Fibroblast of upper back skin (primary cell): ENCODE results near the gene FSIP2.
"Not testable (repeated sequence)": the region's sequence is repeated elsewhere in the genome, so short reads cannot be mapped to it uniquely, and the experiment has no call there.

Experiments used
- DNase-seq: peaks from one replicate; pipeline ENCODE4 v3.0.0-alpha.2; 2013

The FSIP2 gene

DNA sequence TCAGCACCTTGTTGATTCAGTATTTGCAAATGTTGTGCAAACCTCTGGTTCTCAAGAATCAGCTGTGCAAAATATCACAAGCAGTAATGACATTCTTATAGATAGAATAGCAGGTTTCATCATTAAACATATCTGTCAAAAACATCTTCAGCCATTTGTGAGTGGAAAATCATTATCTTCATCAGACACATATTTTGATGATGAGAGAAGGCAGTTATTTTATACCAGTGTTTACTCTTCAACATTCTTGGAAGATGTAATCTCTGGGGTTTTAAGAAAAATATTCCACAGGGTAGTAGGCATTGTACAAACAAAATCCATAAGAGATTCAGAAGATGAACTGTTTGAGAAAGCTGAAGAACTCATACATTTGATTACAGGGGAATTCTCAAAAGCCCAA is 64.3 kb downstream of the FSIP2 start:
- DNase-seq, result no peak

GRCh38 chr2:185806783-185807182 is 68.2 kb downstream of the FSIP2 start:
- no peak for DNase-seq

- DNase-seq, result no peak
Measured at GRCh38 chr2:185807351-185807750, 68.7 kb downstream of the FSIP2 start.

GRCh38 chr2:185811580-185811979 is 73.0 kb downstream of the FSIP2 start:
- DNase-seq, result no peak

- no peak for DNase-seq
Measured at GRCh38 chr2:185813707-185814106, 75.1 kb downstream of the FSIP2 start.

DNA sequence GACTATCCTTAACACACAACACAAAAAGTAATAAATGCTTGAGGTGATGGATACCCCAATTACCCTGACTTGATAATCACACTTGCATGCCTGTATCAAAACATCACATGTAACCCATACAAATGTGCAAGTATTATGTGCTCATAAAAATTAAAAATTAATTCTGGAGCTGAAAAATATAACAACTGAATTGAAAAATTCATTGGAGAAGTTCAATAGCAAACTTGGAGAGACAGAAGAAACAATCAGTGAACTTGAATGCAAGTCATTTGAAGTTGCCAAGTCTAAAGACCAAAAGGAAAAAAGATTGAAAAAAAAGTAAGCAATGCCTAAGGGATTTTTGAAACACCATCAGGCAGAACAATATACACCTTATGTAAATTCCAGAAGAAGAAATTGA is 79.4 kb downstream of the FSIP2 start:
- DNase-seq, result no peak

GRCh38 chr2:185821467-185821866 is 82.9 kb downstream of the FSIP2 start:
- no peak for DNase-seq

- no peak for DNase-seq
Measured at GRCh38 chr2:185823773-185824172, 85.2 kb downstream of the FSIP2 start.

GRCh38 chr2:185825557-185825956 is 87.0 kb downstream of the FSIP2 start:
- DNase-seq, result no peak

GRCh38 chr2:185828326-185828725 is 89.7 kb downstream of the FSIP2 start:
- DNase-seq, result no peak

DNA sequence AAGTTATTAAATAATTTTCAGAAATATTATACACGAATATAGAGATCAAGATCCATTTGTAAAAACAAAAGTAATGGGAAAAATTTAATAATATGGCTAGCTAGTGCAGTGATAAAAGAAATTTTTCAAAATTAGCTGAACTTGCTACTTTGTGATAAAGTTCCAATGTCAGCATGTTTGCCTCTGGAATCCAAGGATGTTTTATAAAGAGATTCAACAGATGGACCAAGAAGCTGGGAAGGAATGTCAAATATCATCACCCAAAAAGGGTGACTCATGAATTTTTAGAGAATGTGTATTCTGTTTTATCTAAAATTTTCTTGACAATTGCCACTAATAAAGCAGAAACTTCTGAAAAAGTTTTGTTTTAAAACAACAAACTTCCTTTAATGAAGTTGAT is 95.3 kb downstream of the FSIP2 start:
- DNase-seq, result no peak

DNA sequence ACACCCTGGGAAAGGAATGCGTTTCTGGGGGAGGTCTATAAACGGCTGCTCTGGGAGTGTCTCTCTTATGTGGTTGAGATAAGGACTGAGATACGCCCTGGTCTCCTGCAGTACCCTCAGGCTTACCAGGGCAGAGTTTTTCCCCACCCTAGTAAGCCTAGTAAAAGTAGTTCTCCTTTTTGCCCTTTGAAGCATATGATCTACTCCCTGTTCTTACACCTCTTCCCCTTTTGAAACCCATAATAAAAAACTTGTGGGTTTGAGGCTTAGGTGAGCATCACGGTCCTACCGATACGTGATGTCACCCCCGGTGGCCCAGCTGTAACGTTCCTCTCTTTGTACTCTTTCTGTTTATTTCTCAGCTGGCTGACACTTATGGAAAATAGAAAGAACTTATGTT is 97.4 kb downstream of the FSIP2 start:
- no peak for DNase-seq

DNA sequence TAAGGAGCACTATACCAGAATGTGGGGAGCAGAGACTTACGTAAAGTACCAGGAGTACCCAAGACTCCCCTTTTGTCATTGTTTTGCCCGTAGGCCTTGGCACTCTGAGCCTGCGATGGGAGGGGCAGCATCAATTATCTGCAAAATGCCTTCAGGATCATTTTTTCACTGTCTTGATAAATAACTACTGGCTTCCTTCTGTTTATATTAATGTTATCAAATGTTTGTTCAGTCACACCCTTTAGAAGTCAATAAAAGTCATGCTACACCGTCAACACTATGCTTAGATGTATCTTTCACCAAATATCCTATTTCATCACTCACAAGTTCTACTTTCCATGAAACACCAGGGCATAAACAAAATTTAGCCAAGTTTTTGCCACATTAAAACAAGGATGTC is 116.3 kb downstream of the FSIP2 start:
- no peak for DNase-seq

GRCh38 chr2:185857691-185858090 is 119.1 kb downstream of the FSIP2 start:
- DNase-seq, result peak; percentile 8

- no peak for DNase-seq
Measured at GRCh38 chr2:185859506-185859905, 120.9 kb downstream of the FSIP2 start.

DNA sequence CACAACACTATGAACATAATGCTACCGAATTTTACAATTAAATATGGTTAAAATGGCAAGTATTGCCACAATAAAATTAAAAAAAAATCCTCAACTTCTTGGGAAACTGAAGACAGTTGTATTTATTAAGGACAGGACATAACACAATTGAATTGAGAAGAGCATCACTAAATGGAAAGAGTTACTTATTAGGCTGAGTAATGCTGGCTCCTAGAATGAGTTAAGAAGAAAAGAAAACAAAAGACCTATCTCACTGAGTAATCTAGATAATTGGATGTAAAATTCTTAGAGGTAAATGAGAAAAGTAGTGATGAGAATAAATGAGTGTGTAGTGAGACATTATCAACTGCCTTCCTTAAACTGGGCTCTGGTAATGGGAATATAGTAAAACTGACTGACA is 121.7 kb downstream of the FSIP2 start:
- DNase-seq, result no peak

- no peak for DNase-seq
Measured at GRCh38 chr2:185862657-185863398, 124.2 kb downstream of the FSIP2 start.

DNA sequence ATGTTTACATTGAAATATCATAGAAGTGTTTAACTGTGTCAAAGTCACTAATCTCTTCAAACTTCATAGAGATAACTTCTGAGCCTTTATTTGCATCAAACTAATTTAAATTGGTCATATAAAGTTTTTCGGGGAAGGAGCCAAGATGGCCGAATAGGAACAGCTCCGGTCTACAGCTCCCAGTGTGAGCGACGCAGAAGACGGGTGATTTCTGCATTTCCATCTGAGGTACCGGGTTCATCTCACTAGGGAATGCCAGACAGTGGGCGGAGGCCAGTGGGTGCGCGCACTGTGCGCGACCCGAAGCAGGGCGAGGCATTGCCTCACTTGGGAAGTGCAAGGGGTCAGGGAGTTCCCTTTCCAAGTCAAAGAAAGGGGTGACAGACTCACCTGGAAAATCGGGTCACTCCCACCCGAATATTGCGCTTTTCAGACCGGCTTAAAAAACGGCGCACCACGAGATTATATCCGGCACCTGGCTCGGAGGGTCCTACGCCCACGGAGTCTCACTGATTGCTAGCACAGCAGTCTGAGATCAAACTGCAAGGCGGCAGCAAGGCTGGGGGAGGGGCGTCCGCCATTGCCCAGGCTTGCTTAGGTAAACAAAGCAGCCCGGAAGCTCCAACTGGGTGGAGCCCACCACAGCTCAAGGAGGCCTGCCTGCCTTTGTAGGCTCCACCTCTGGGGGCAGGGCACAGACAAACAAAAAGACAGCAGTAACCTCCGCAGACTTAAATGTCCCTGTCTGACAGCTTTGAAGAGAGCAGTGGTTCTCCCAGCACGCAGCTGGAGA is 126.1 kb downstream of the FSIP2 start:
- DNase-seq, result not testable (repeated sequence)

GRCh38 chr2:185875136-185875931 is 136.7 kb downstream of the FSIP2 start:
- DNase-seq, result no peak

GRCh38 chr2:185876234-185876633 is 137.6 kb downstream of the FSIP2 start:
- DNase-seq, result no peak

DNA sequence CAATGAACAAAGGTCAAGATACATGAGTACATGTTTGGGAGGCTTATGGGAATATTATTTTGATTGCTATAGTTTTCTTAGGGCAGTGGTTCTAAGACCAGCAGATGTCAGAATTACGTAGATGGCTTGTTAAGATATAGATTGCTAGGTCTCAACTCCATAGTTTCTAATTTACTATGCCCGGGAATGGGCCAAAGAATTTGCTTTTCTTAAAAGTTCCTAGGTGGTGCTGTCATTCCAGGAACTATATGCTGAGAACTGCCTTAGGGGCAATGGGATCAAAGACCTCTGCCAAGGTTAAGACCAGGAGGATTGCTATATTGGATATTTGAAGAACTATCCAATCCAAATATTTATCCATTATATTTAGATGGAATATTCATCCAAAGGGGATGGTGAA is 141.8 kb downstream of the FSIP2 start:
- no peak for DNase-seq
